CD1c-positive myeloid dendritic cell (primary cell): ENCODE data around the gene SERPINB6.
A peak's percentile ranks its signal among the peaks of the same experiment; 100 is the strongest.
"Not testable (repeated sequence)": the region's sequence is repeated elsewhere in the genome, so short reads cannot be mapped to it uniquely, and the experiment has no call there.

ENCODE experiments used
- DNase-seq: peaks from one replicate; pipeline ENCODE4 v3.0.0-alpha.2; 2016; ENCODE audit errors: extremely low spot score

SERPINB6 gene

DNA sequence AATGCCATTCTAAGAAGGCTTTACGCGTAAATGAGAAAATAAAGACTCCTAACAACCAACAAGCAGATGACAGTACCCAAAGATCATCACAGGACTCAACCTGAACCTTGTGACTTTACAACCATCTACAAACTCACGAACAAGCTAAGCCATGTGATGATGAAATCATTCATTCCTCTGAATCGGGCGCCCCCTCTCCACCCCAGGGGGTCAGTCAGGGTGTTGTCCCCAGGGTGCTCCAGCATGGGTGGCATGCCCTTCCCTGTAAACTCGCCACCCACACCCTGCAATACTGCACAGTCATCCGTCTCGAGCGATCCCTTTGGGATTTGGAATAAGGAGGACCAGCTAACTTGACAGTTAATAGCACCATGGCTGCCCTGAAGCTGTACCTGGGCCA is 12.6 kb downstream of the SERPINB6 start:
- peak; percentile 40 for DNase-seq

DNA sequence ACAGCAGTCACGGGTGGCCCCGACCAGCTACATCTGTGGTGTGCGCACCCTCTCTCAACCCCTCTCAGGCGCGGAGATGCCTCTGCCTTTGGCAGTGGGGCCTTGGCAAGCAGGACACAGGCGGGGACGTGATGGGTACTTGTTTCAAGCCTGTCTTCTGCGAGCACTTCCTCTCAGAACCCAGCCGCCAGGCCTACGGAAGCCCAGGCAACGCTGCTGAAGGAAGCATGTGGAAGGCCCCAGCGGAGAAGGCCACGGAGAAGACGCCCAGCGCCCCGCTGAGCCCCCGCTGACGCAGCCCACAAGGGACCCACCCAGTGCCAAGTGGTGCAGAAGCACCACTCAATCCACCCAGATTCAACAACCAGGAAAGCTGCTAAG is 13.0 kb downstream of the SERPINB6 start:
- peak; percentile 62 for DNase-seq

DNA sequence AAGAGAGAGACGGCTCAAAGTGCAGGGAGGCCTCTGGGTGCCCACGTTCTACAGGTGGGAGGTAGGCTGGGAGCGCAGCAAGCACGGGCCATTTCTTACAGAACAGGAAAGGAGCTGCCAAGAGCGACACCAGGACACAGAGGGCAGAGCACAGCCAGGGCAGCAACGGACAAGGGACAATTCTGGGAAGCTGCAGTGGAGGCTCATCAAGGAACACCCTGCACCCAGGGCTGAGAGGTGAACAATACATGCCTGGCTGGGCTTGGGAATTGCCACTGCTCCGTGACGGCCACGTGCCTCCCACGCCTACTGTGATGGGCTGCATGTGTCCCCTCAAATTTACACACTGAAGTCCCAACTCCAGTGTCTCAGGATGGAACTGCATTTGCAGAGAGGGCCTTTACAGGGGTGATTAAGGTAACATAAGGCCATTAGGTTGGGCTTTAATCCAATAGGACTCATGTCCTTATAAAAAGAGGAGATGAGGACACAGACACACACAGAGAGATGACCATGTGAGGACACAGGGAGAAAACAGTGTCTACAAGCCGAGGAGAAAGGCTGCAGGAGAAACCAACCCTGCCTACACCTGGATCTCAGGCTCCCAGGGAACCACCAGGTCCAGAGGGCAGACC is 13.6 kb downstream of the SERPINB6 start:
- DNase-seq = no peak

DNA sequence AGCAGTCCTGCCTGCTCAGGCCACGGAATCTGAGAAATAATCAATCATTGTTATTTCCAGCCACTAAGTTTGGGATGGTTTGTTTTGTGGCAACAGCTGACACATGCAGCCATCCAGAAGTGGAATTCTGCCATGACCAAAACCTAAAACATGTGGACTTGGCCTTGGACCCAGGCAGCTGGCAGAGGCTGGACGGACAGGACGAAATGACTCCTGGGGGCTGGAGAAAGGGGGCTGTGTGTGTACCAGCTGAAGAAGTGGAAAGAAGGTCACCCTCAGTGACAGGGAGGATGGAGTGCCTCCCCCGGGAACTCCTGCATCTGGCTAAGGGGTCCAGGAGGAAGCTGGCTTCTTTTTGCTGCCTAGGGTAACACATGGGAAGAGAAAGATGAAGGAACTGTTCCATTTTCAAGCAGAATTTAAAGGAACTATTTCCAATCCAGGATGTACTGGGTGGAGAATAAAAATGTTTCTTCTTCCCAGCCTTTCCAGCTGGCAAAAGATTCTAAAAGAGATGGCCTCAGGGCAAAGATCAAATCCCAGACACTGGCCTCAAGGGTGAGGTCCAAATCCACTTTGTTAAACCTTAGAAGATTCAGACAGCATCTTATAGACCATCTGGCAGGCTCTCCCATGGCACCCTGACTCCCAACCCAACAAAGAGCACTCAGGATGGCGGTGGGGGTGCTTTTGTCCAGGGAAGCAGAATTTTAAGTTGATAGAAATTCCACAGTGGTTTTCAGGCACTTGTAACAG is 14.3 kb downstream of the SERPINB6 start:
- DNase-seq = no peak

DNA sequence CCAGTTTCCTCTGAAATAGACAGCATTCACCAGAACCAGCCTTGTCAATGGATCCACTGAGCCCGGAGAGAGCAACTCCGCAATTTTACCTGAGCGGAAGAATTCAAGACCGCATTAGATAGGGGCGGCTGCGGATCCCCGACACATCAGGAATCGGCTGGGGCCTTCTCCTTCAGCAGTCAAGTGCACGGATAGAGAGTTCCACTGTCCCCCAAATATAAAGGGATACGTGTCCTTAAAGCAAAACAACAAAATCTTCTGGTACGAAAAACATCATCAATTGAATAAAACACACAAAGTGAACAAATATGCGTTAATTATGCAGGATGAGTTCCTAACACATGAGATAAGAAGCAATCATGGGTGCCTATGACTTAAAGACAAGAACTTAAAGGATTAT is 18.3 kb downstream of the SERPINB6 start:
- no peak for DNase-seq

DNA sequence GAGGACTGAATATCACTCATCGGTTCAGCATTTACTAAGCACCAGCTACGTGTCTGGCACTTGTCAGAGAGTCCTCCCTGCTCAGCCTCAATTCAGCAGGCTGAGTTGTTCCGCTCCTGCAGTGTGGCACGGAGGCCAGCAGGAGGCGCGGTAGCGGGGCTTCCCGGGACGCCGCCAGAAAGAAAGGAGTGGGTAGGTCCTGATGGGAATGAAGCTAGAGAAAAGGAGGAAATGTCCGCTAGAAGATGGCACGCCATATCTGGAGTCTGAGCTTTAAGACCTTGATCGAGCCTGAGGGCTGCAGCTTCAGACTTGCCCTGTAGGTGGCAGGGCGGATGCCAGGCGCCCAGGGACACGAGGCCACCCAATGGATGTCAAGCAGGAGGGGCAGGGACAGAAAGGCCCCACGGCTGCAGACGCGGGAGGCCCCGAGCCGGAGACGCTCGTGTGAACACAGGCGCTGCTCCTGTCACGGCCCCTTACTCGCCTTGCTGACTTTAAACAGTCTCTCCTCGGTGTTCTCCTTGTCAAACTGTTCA is 18.7 kb downstream of the SERPINB6 start:
- peak; percentile 70 for DNase-seq

DNA sequence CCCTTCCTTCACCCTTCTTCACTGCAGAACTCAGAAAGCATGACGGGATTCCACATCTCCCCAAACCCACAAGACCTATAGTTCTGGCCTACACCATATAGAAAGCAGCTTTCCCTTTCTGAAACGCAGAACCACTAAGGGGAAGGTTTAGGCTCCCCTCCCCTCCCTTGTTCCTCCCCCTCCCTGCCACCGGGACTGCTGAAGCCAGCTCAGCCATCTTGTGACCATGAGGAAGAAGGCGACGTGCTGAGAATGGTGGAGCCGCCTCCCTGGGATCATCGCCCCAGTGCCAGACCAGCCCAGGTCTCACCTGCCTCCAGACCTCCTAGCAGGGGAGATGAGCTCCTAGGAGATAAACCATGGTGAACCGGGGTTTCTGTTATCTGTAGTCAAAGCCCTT is 19.6 kb downstream of the SERPINB6 start:
- peak; percentile 89 for DNase-seq

DNA sequence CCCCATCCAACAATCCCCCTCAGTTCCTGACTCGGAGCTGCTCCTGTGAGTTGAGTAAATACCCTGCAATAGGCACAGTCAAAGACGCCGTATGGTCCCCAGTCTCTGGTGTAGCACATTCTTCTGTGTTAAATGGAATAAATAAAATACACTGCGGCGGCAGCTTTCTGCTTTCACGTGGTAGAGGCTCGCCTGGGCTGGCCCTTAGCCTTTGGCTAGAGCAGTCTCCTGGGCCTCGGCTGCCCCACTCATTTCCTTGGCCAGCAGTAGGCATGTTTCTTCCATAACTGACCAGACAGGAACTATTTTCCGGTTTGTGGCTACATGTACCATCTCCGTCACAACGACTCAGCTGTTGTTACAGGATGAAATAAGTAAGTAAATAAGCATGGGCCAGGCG is 20.7 kb downstream of the SERPINB6 start:
- no peak for DNase-seq

DNA sequence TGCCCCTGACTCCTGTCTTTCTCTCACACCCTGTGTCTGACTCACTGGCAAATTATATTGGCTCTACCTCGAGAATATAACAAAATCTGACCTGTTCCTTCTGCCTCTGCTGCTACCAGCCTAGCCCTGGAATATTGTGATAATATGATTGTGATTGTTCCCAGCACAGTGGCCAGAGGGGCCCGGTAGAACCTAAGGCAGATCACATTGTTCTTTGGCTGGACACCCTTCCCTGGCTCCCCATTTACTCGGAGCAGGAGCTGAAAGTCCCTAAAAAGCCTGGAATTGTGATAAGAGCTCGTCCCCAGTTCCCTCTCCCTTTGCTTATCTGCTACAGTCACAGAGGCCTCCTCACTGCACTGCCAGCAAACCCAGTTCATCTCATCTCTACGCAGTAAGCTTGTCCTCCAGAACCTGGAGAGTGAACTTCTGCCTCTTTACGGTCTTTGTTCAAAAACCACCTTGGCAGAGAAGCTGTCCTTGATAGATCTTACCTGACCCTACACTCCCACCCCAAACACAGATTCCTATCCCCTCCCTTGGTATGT is 21.8 kb downstream of the SERPINB6 start:
- no peak for DNase-seq

DNA sequence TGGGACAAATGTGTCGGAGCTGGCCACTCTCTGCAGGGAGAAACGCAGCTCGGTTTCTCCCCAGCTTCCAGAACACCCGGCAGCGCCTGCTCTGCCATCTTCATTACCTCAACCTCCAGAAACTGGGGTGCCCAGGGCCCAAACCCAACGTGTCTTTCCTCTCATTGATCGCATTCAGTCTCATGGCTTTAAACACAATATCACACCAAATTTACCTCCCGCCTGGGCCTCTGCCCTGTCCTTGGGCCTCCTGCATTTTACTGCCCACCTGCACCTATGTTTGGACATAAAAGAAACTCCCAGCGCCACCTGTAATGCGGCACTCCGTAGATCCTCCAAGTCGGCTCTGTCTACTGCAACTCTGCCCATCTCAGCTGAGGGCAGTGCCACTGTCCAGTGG is 22.2 kb downstream of the SERPINB6 start:
- no peak for DNase-seq

DNA sequence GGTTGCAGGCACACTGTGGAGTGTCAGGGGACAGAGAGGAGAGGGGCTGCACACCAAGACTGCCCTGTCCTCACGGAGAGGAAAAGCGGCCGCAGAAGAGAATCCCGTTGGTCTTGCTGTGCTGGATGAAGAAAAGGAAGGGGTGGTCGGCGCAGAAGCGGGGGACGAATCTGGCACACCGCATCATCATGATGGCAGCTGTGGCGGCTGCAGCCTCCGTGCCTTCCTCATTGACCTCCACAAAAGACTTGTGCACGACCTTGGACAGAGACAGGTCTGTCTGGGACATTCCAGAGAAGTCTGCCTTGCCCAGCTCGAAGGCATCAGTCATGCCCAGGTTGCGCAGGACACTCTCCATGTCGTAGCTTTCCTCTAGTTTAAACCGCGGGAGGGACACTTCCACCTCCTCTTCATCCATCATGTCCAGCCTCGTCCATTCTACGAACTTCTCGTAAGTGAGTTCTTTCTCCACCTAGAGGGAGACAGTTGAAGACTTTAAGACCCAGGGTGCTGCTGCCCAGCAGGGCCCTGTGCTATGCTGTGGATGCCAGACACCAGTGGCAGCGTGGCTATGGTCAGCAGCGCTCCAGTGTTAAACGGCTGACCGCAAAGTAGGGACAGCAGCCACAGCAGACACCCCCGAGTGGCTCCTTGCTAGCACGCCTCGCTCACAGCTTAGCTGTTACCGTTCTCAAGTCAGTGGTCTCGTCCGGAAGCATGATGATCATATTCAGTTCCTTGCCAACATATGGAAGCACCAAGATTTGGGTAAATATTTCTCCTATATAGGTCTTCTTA is 22.9 kb downstream of the SERPINB6 start:
- no peak for DNase-seq

DNA sequence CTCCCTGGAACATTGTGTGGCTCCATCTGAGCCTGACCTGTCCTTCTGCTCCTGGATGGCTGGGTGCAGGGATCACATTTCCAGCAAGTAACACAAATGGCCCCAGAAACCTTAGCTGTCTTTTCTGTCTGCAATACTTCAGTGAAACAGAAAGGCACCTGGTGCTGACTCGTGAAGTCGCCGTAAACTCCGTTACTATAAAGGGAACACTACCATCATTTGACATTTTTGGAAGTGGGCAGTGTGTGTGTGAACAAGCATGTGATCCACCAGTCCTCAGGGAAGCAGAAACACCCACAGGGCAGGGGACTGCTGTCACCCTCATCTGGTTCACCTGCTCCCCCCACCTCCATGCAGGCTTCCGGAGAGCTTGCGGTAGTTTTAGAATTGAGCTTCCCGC is 23.9 kb downstream of the SERPINB6 start:
- DNase-seq = no peak

DNA sequence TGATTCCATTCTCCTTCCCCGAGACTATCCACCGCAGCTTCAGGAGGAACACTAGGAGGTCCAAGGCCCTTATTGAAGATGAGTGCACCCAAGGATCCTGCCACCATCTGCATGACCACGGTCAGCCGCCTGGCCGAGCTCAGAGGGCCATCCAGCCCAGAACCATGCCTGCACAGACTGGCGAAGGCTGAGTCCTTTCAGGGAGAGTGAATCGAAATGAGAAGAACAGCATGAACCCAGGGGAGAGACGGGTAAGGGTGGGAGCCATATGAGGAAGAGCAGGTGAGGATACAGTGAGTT is 26.3 kb downstream of the SERPINB6 start:
- no peak for DNase-seq

DNA sequence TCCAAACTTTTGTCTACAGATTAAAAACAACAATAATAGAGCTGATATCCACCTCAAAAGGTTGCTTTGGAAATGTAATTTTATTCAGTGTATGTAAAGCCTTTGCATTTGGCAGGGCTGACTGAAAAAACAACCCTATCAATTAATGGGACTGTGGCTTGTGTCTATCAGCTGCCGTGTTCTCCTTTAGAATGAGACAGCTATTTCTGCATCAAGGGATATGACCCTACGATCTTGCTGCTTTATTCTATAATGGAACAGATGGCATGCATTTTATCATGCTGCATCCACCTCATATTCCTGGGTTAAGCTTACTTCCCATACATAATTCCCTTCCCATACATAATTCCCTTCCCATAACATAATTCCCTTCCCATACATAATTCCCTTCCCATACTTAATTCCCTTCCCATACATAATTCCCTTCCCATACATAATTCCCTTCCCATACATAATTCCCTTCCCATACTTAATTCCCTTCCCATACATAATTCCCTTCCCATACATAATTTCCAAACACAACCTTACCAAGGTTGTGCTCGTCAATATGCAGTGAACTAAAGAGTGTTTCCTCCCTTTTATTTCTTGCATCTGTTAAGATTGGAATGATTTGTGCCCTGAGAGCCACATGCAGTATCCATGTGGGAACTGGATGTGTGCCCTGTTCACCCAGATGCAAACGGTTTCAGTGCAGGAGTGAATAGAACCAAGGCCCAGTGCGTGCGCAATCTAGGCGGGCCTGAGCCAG is 26.8 kb downstream of the SERPINB6 start:
- DNase-seq = no peak

DNA sequence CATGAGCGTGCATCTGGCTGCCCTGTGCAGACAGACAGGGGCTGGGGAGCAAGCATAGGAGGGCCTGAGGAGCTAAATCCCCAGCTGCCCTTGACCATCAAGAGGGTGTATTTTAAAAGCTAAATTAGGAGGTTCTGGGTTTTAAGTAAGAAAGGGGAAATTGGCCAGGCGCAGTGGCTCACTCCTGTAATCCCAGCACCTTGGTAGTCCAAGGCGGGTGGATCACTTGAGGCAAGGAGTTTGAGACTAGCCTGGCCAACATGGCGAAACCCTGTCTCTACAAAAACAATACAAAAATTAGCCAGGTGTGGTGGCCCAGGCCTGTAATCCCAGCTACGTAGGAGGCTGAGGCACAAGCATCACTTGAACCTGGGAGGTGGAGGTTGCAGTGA is 27.8 kb downstream of the SERPINB6 start:
- no peak for DNase-seq

DNA sequence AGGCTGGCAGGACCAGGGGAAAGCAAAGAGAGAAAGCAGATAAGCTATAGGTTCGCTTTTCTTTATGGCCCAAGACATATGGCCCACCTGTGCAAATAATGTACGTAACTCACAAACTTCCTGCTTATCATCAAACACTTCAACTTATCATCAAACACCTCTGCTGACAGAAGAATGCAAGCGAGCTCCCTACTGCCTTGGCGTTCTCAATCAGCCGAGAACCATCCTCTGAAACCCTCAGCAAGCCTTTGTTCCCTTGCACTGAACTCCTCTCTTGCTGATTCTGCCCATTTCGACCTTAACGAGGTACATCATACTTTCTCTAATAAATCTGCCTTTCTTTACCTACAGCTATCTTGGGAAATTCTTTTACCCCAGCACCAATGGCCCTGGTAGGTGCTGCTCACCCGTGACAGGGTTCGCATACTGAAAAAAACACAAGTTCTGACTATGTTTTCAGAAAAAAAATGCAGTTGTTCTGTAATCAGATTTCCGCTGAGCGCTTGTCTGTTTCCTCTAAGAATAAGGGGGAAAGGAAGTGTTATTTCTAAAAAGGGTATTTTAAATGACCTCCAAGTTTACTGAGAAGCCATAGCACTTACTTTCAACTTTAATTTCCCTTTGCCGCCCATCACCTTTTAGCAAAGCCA is 28.3 kb downstream of the SERPINB6 start:
- no peak for DNase-seq

DNA sequence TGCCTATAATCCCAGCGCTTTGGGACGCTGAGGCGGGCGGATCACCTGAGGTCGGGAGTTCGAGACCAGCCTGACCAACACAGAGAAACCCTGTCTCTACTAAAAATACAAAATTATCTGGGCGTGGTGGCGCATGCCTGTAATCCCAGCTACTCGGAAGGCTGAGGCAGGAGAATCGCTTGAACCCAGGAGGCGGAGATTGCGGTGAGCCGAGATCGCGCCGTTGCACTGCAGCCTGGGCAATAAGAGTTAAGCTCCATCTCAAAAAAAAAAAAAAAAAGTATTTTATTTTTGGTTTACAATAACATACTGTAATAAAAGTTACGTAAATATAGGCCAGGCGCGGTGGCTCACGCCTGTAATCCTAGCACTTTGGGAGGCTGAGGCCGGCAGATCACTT is 29.3 kb downstream of the SERPINB6 start:
- not testable (repeated sequence) for DNase-seq

DNA sequence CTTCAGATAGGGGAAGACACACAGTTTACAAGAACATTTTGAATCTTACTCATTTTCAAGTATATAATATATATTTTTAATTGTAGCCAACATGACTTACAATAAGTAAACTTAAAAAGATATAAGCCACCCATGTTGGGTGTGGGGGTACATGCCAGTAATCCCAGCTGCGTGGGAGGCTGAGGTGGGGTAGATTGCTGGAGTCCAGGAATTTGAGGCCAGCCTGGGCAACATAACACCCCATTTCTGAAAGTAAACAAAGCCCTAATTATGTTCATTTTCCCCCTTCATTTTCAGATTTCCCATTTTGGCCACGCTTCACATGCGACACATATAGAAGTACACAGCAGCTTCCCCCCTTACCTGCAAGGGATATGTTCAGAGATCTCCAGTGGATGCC is 30.5 kb downstream of the SERPINB6 start:
- DNase-seq = no peak

DNA sequence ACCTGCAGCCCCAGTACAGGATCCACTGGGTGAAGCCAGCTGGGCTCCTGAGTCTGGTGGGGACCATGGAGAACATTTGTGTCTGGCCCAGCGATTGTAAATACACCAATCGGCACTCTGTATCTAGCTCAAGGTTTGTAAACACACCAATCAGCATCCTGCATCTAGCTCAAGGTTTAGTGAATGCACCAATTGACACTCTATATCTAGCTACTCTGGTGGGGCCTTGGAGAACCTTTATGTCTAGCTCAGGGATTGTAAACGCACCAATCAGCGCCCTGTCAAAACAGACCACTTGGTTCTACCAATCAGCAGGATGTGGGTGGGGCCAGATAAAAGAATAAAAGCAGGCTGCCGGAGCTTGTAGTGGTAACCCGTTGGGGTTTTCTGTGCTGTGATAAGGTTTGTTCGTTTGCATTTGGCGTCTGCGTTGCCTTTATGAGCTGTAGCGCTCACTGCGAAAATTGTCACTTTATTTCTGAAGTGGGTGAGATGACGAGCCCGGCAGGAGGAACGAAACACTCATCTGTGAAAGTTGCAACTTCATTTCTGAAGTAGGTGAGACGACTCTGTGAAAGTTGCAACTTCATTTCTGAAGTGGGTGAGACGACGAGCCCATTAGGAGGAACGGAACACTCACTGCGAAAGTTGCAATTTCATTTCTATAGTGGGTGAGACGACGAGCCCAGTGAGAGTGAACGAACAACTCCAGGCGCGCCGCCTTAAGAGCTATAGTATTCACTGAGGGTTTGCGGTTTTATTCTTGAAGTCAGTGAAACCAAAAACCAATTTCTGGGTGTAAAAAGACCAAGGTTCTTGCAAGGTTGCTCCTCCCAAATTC is 31.1 kb downstream of the SERPINB6 start:
- peak; percentile 98 for DNase-seq

DNA sequence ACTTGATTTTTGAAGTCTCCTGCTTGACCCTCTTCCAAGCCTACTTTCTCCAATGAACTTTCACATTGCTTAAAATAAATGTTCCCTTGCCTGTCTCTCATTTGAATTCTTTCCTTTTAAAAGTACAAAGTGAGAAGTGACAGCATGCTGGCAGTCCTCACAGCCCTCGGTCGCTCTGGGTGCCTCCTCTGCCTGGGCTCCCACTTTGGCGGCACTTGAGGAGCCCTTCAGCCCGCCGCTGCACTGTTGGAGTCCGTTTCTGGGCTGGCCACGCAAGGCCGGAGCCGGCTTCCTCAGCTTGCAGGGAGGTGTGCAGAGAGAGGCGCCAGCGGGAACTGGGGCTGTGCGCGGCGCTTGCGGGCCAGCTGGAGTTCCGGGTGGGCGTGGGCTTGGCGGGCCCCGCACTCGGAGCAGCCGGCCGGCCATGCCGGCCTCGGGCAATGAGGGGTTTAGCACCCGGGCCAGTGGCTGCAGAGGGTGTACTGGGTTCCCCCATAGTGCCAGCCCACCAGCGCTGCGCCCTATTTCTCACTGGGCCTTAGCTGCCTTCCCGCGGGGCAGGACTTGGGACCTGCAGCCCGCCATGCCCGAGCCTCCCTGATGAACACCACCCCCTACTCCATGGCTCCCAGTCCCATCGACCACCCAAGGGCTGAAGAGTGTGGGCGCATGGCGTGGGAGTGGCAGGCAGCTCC is 31.9 kb downstream of the SERPINB6 start:
- DNase-seq = no peak
